ENCODE measurements around the gene PIP4P1. TPM values are rescaled to one million over a fixed set of nuclear protein-coding genes. Genes with fewer than 3 reads are reported as not detected.

PIP4P1 gene
- total RNA-seq, 3 donors from 2014 or later (not counting 1 experiment from before 2014, with no cell fraction given), result 61.5 to 68.2 (median 63.3) TPM

DNA sequence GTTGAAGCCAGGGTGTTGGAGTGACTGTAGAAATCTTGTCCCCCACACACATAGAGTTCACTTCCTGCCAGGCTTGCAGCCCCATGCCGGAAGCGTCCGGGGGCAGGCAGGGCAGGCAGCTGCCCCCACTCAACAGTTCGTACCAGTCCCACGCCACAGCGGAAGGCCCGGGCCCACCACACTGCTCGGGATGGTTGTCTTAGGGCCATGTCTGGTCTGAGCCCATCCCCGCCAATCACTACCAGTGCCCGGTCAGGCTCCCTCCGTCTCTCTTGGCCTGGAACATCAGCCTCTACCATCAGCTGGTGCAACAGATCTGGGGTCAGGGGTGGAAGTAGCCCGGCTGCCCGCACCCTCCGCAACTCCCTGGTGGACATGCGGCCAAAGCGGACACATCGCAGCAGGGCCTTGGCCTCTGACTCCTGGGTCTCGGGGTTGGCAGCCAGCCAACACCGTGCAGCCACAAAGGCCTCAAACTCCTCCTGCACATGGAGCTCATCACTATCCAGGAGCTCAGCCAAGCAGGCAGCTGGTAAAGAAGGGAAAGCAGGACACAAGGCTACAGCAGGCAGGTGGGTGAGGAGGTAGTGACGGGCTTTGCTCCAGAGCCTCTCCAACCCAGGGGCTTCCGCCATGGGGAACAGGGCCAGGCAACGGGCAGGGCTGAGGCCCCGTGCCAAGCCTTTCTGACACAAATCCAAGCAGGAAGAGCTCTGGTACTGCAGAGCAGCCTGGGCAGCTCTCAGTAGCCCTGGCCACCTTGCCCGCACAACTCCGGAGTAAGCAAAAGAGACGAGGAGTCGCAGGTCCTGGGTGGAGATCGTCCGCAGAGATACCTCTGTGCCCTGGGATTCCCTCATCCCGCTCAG, 31.2 kb downstream of the PIP4P1 start:
- DNase-seq, result peak in 1 of 2 donors; percentile 27
- no peaks in the 10 kb centered on the region for H3K36me3 ChIP-seq (ENCODE audit: control insufficient read depth, insufficient read depth, low read length)
- Mint-ChIP-seq H3K27ac (peak overlapping the region; percentile 50 to 70), H3K4me3 (peak overlapping the region; percentile 9), H3K36me3 (no peaks in the 10 kb centered on the region), H3K4me1 (peaks cover 23 to 28% of the 10 kb centered on the region in 2 donors), H3K27me3 (ENCODE audit: low read depth in 2 of 2) (no peaks in the 10 kb centered on the region), H3K9me3 (no peaks in the 10 kb centered on the region)
- H3K9me3 ChIP-seq (ENCODE audit: control insufficient read depth, insufficient read depth, low read length), result no peaks in the 10 kb centered on the region
- intact Hi-C loops (cut with micrococcal nuclease), result no loop called here
- peaks cover 34% of the 10 kb centered on the region for H3K4me1 ChIP-seq (ENCODE audit: control insufficient read depth, insufficient read depth, low read length)
- ATAC-seq, result peak in 2 of 3 donors; percentile 55 to 58
- TF ChIP-seq, protein P1, sequence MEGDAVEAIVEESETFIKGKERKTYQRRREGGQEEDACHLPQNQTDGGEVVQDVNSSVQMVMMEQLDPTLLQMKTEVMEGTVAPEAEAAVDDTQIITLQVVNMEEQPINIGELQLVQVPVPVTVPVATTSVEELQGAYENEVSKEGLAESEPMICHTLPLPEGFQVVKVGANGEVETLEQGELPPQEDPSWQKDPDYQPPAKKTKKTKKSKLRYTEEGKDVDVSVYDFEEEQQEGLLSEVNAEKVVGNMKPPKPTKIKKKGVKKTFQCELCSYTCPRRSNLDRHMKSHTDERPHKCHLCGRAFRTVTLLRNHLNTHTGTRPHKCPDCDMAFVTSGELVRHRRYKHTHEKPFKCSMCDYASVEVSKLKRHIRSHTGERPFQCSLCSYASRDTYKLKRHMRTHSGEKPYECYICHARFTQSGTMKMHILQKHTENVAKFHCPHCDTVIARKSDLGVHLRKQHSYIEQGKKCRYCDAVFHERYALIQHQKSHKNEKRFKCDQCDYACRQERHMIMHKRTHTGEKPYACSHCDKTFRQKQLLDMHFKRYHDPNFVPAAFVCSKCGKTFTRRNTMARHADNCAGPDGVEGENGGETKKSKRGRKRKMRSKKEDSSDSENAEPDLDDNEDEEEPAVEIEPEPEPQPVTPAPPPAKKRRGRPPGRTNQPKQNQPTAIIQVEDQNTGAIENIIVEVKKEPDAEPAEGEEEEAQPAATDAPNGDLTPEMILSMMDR (IDR thresholded peaks at IDR 0.05), result no peak
- no peak overlapping the region for H3K4me3 ChIP-seq (ENCODE audit: low read length)
- WGBS (ENCODE audit: insufficient coverage), result 78% methylated on average over 30 of the region's 30 CpGs
- no peaks in the 10 kb centered on the region for H3K27me3 ChIP-seq (ENCODE audit: control insufficient read depth, insufficient read depth, low read length)
- H3K27ac ChIP-seq (ENCODE audit: low read length), result no peak overlapping the region

DNA sequence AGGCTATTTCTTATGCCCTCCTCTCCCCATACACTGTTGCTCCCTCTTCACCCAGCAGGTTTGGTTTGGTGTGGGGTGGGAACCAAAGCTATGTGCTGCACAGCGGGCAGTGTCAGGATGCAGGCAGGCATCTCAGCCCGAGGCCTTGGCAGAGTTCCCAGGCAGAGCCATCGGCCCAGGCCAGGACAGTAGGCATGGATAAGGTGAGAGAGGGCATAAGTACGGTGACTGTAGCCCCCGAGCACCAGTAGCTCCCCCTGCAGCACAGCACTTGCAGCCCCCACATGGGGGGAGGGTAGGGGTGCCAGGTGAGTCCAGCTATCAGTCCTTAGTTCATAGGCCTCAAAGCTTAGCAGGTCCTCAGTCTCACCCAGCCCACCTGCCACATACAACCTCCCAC, 32.4 kb downstream of the PIP4P1 start:
- intact Hi-C loops (cut with micrococcal nuclease), result no loop called here
- Mint-ChIP-seq H3K9me3 (no peaks in the 10 kb centered on the region), H3K36me3 (no peaks in the 10 kb centered on the region), H3K4me1 (peaks cover 23 to 28% of the 10 kb centered on the region in 2 donors), H3K27ac (peak overlapping the region; percentile 74 to 76), H3K4me3 (peak overlapping the region; percentile 35), H3K27me3 (ENCODE audit: low read depth in 2 of 2) (no peaks in the 10 kb centered on the region)
- DNase-seq, result no peak
- H3K4me1 ChIP-seq (ENCODE audit: control insufficient read depth, insufficient read depth, low read length), result peaks cover 34% of the 10 kb centered on the region
- no peaks in the 10 kb centered on the region for H3K9me3 ChIP-seq (ENCODE audit: control insufficient read depth, insufficient read depth, low read length)
- no peak overlapping the region for H3K4me3 ChIP-seq (ENCODE audit: low read length)
- H3K36me3 ChIP-seq (ENCODE audit: control insufficient read depth, insufficient read depth, low read length), result no peaks in the 10 kb centered on the region
- TF ChIP-seq, protein P1 (IDR thresholded peaks at IDR 0.05), result no peak
- no peak for ATAC-seq
- H3K27ac ChIP-seq (ENCODE audit: low read length), result no peak overlapping the region
- 55% methylated on average over 5 of the region's 5 CpGs for WGBS (ENCODE audit: insufficient coverage)
- H3K27me3 ChIP-seq (ENCODE audit: control insufficient read depth, insufficient read depth, low read length), result no peaks in the 10 kb centered on the region

DNA sequence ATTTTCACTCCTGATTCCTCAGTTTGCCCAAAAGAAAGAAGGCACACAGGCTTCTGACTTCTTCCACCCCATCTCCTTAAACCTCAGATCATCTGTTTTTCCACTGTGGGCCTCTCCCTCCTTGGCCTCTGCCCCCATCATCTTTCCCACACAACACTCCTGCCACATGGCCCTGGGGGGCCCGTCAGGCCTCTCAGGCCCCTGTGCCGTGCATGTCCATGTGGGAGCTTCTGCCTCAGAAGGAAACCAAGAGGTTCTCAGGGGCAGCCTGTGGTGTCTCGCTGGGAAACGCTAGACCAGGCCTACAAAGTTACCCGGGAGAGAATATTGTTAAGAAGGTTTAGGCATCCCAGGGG, 33.2 kb downstream of the PIP4P1 start:
- Mint-ChIP-seq H3K27ac (peak overlapping the region; percentile 74 to 76), H3K36me3 (no peaks in the 10 kb centered on the region), H3K9me3 (no peaks in the 10 kb centered on the region), H3K27me3 (ENCODE audit: low read depth in 2 of 2) (no peaks in the 10 kb centered on the region), H3K4me1 (peaks cover 23 to 28% of the 10 kb centered on the region in 2 donors), H3K4me3 (peak overlapping the region; percentile 54)
- Histone ChIP-seq H3K4me3 (ENCODE audit: low read length) (no peak overlapping the region), H3K27ac (ENCODE audit: low read length) (peak overlapping the region; percentile 60), H3K9me3 (ENCODE audit: control insufficient read depth, insufficient read depth, low read length) (no peaks in the 10 kb centered on the region), H3K4me1 (ENCODE audit: control insufficient read depth, insufficient read depth, low read length) (peaks cover 34% of the 10 kb centered on the region), H3K36me3 (ENCODE audit: control insufficient read depth, insufficient read depth, low read length) (no peaks in the 10 kb centered on the region), H3K27me3 (ENCODE audit: control insufficient read depth, insufficient read depth, low read length) (no peaks in the 10 kb centered on the region)
- ATAC-seq (peak in 1 of 3 donors; percentile 17), DNase-seq (no peak)
- WGBS (ENCODE audit: insufficient coverage), result 40% methylated on average over 5 of the region's 5 CpGs
- intact Hi-C loops (cut with micrococcal nuclease), result no loop called here
- TF ChIP-seq, protein P1 (IDR thresholded peaks at IDR 0.05), result no peak

Data from natural killer cell (primary cell).